OCI-LY1 (cell line): ENCODE measurements around the gene SCN8A.

Source experiments
- CTCF ChIP-seq: fragments of 200-600 bp; sonication (generic), shearing (Covaris generic); IDR thresholded peaks from 2 replicates; pipeline ENCODE4 v1.5.1; 2017; ENCODE audit warnings: mild to moderate bottlenecking, antibody characterized with exemption, low read length, moderate library complexity, mixed read lengths
- EZH2 ChIP-seq: fragments of 200-600 bp; sonication (generic), shearing (Covaris generic); IDR thresholded peaks from 2 replicates; pipeline ENCODE4 v1.8.0; 2017; ENCODE audit warnings: borderline replicate concordance, mixed run types, mild to moderate bottlenecking, antibody characterized with exemption, low read length, moderate library complexity, mixed read lengths

- TF ChIP-seq CTCF: no peak
- no peak for TF ChIP-seq EZH2
These were observed 39.3 kb downstream of the SCN8A start for GRCh38 chr12:51630256-51630880.
